Liver (tissue), 9 donors: Measurements from ENCODE around the gene HIPK1. TPM values are rescaled to one million over a fixed set of nuclear protein-coding genes. Genes with fewer than 3 reads are reported as not detected.

Experiments
- DNase-seq: peaks from one replicate; pipeline ENCODE4 v3.0.0-alpha.2; 2017; ENCODE audit warnings: low spot score
- H3K27ac ChIP-seq, 2 donors: one replicate each; pipeline ENCODE4 v1.7.0; 2013; ENCODE audit warnings: inconsistent platforms in 2 of 2, low read length in 2 of 2, control low read depth in 1 of 2, low read depth in 1 of 2, mild to moderate bottlenecking in 1 of 2
- H3K27me3 ChIP-seq, 4 donors: one replicate each; pipeline versions ENCODE4 v1.6.1 to v1.7.0; 2013; ENCODE audit warnings: low read length in 3 of 4, inconsistent platforms in 1 of 4, mild to moderate bottlenecking in 1 of 4, moderate library complexity in 1 of 4; ENCODE audit not compliant: control insufficient read depth in 4 of 4, insufficient read depth in 4 of 4
- H3K36me3 ChIP-seq, 4 donors: one replicate each; pipeline versions ENCODE4 v1.6.1 to v1.7.0; 2013; ENCODE audit warnings: low read length in 3 of 4, mild to moderate bottlenecking in 3 of 4, low read depth in 1 of 4, moderate library complexity in 1 of 4; ENCODE audit not compliant: control insufficient read depth in 4 of 4, insufficient read depth in 3 of 4
- H3K4me1 ChIP-seq, 4 donors: one replicate each; pipeline versions ENCODE4 v1.6.1 to v1.7.0; 2013; ENCODE audit warnings: low read length in 3 of 4, mild to moderate bottlenecking in 3 of 4, moderate library complexity in 1 of 4; ENCODE audit not compliant: control insufficient read depth in 4 of 4, insufficient read depth in 4 of 4
- H3K4me3 ChIP-seq, 3 donors: one replicate each; pipeline versions ENCODE4 v1.6.1 to v1.7.0; 2013; ENCODE audit warnings: low read length in 3 of 3, control low read depth in 1 of 3, low read depth in 1 of 3, mild to moderate bottlenecking in 1 of 3
- H3K9ac ChIP-seq, 2 donors: one replicate each; pipeline ENCODE4 v1.7.0; 2013; ENCODE audit warnings: low read length in 2 of 2, mild to moderate bottlenecking in 2 of 2, moderate library complexity in 2 of 2, control low read depth in 1 of 2, low read depth in 1 of 2
- H3K9me3 ChIP-seq, 4 donors: one replicate each; pipeline versions ENCODE4 v1.6.1 to v1.7.0; 2013; ENCODE audit warnings: low read length in 3 of 4; ENCODE audit not compliant: control insufficient read depth in 4 of 4
- ATF3 ChIP-seq: IDR thresholded peaks from 2 replicates; pipeline ENCODE4 v1.6.1; 2016; ENCODE audit warnings: antibody characterized with exemption
- EGR1 ChIP-seq, 2 donors: IDR thresholded peaks; 2 replicates each; pipeline ENCODE4 v1.6.1; 2016 to 2018; ENCODE audit warnings: antibody characterized with exemption in 2 of 2, low read depth in 2 of 2
- FOXA1 ChIP-seq: IDR thresholded peaks from 2 replicates; pipeline ENCODE4 v1.6.1; 2016; ENCODE audit warnings: antibody characterized with exemption
- GABPA ChIP-seq, 2 donors: IDR thresholded peaks in 1 of 2; conservative IDR thresholded peaks in 1 of 2; 2 replicates each; pipeline ENCODE4 v1.6.1; 2016; ENCODE audit warnings: antibody characterized with exemption in 2 of 2, mild to moderate bottlenecking in 1 of 2, moderate library complexity in 1 of 2
- HNF4A ChIP-seq, 2 donors: conservative IDR thresholded peaks; 2 replicates each; pipeline ENCODE4 v1.6.1; 2016; ENCODE audit warnings: antibody characterized with exemption in 2 of 2, mild to moderate bottlenecking in 2 of 2
- JUND ChIP-seq, 2 donors: IDR thresholded peaks; 2 replicates each; pipeline ENCODE4 v1.6.1; 2016; ENCODE audit warnings: antibody characterized with exemption in 2 of 2
- RAD21 ChIP-seq, 2 donors: IDR thresholded peaks; 2 replicates each; pipeline ENCODE4 v1.6.1; 2016; ENCODE audit warnings: antibody characterized with exemption in 2 of 2, mild to moderate bottlenecking in 2 of 2
- REST ChIP-seq: IDR thresholded peaks from 2 replicates; pipeline ENCODE4 v1.6.1; 2016; ENCODE audit warnings: antibody characterized with exemption, mild to moderate bottlenecking
- RXRA ChIP-seq, 2 donors: IDR thresholded peaks; 2 replicates each; pipeline ENCODE4 v1.6.1; 2017 to 2018; ENCODE audit warnings: antibody characterized with exemption in 2 of 2, mild to moderate bottlenecking in 1 of 2
- SP1 ChIP-seq: IDR thresholded peaks from 2 replicates; pipeline ENCODE4 v1.6.1; 2018; ENCODE audit warnings: antibody characterized with exemption, mild to moderate bottlenecking
- TAF1 ChIP-seq: conservative IDR thresholded peaks from 2 replicates; pipeline ENCODE4 v1.6.1; 2016; ENCODE audit warnings: antibody characterized with exemption, mild to moderate bottlenecking
- YY1 ChIP-seq: IDR thresholded peaks from 2 replicates; pipeline ENCODE4 v1.6.1; 2016; ENCODE audit warnings: antibody characterized with exemption, mild to moderate bottlenecking
- WGBS: extraction: QIAGEN DNeasy Blood & Tissue Kit; methylation state at CpG from one replicate; pipeline ENCODE4 v1.1.7; 2013; 5-methylcytosine and 5-hydroxymethylcytosine counted together
- polyA plus RNA-seq, 2 donors: library from polyadenylated mRNA; stranded (reverse) in 1 of 2; unstranded in 1 of 2; fragments of 200-250 nt in 1 of 2; fragments of >200 nt in 1 of 2; fragmentation: Nextera tagmentation in 1 of 2; extraction: Ambion mirVana in 1 of 2; gene quantifications; one replicate each; pipeline versions ENCODE4 v1.2.1 to v1.2.3, GENCODE V29; 2013 to 2015
- total RNA-seq, 2 donors: library from RNA; depleted of rRNA; stranded (reverse); fragments of >200 nt; gene quantifications; one replicate each; pipeline ENCODE4 v1.2.3, GENCODE V29; 2014
- TF ChIP-seq, protein P1 (sequence below): IDR thresholded peaks from 2 replicates; pipeline ENCODE4 v1.6.1; 2016; ENCODE audit warnings: antibody characterized with exemption
- TF ChIP-seq, protein P2 (sequence below): IDR thresholded peaks from 2 replicates; pipeline ENCODE4 v1.6.1; 2016; ENCODE audit warnings: antibody characterized with exemption
- TF ChIP-seq, protein P3 (sequence below): fragments of 150-350 bp; IDR thresholded peaks from 2 replicates; pipeline ENCODE4 v1.5.1; 2017; ENCODE audit warnings: improper control_type of control experiment, low read depth, low read length; ENCODE audit not compliant: missing input control
- donor health status: healthy.
- donor health status: healthy.
- donor health status: healthy.
- donor health status: healthy.
- donor health status: healthy.

HIPK1 gene
- total and polyA plus RNA-seq, 4 donors: 8.7 to 50.2 (median 15.1) TPM

- no peaks in the 10 kb centered on the region for H3K4me1 ChIP-seq
- H3K9me3 ChIP-seq: no peaks in the 10 kb centered on the region
- WGBS: 97% methylated on average over 5 of the region's 5 CpGs
- H3K27ac ChIP-seq: no peak overlapping the region
- no peak overlapping the region for H3K9ac ChIP-seq
- no peak for DNase-seq
- no peaks in the 10 kb centered on the region for H3K27me3 ChIP-seq
- no peak overlapping the region for H3K4me3 ChIP-seq
- H3K36me3 ChIP-seq: peaks cover 0 to under 1% (median 0%) of the 10 kb centered on the region in 4 donors
- TF ChIP-seq FOXA1: no peak
Observed at GRCh38 chr1:113916974-113917373, 12.2 kb upstream of the HIPK1 start.

DNA sequence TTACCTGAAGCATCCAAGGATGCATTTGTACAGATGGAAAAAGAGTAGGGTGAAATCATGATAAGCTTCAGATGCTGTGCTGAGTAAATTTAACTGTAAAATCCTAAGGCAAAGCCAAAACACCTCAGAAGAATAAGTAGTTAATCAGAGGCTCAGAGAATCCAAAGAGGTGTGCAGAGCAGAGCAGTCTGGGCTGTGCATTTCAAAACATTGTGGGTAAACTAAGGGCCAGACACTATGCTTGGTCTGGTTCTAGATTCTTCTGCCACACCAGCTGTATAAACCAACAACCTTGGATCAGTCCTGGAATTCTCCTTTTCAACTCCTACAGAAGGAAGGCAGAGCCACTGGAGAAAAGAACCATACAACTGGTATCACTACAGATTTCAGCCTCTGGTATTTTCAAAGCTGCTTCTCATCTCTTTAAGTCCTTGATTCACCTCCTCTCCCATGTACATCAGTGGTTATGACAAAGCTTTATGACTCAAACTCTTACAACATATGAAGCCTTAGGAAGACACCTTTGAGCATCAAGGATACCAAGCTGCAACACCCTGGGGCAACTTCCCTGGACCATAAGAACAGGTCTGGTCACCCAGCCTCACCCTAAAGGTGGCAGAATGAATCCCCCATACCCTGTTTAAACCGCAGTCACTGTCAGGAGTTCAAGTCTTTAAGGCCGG is 11.6 kb upstream of the HIPK1 start:
- 93% methylated on average over 2 of the region's 2 CpGs for WGBS
- no peaks in the 10 kb centered on the region for H3K27me3 ChIP-seq
- no peak for DNase-seq
- no peak overlapping the region for H3K9ac ChIP-seq
- H3K4me3 ChIP-seq: no peak overlapping the region
- H3K4me1 ChIP-seq: no peaks in the 10 kb centered on the region
- no peak overlapping the region for H3K27ac ChIP-seq
- TF ChIP-seq SP1 (no peak), ATF3 (no peak), FOXA1 (no peak), HNF4A (conservative IDR thresholded peaks at IDR 0.05) (no peak), REST (no peak), YY1 (no peak), RAD21 (IDR thresholded peaks at IDR 0.05) (no peak), GABPA (IDR thresholded peaks at IDR 0.05 in 1 of 2, conservative IDR thresholded peaks at IDR 0.05 in 1 of 2) (no peak)
- TF ChIP-seq, protein P1, sequence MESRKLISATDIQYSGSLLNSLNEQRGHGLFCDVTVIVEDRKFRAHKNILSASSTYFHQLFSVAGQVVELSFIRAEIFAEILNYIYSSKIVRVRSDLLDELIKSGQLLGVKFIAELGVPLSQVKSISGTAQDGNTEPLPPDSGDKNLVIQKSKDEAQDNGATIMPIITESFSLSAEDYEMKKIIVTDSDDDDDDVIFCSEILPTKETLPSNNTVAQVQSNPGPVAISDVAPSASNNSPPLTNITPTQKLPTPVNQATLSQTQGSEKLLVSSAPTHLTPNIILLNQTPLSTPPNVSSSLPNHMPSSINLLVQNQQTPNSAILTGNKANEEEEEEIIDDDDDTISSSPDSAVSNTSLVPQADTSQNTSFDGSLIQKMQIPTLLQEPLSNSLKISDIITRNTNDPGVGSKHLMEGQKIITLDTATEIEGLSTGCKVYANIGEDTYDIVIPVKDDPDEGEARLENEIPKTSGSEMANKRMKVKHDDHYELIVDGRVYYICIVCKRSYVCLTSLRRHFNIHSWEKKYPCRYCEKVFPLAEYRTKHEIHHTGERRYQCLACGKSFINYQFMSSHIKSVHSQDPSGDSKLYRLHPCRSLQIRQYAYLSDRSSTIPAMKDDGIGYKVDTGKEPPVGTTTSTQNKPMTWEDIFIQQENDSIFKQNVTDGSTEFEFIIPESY: no peak
- H3K36me3 ChIP-seq: no peaks in the 10 kb centered on the region
- H3K9me3 ChIP-seq: no peaks in the 10 kb centered on the region

GRCh38 chr1:113918243-113918642 is 10.9 kb upstream of the HIPK1 start:
- DNase-seq: no peak
- Histone ChIP-seq H3K27ac (no peak overlapping the region), H3K27me3 (no peaks in the 10 kb centered on the region), H3K4me1 (no peaks in the 10 kb centered on the region), H3K36me3 (no peaks in the 10 kb centered on the region), H3K9me3 (no peaks in the 10 kb centered on the region), H3K4me3 (no peak overlapping the region), H3K9ac (no peak overlapping the region)
- TF ChIP-seq TAF1: no peak
- TF ChIP-seq, protein P1: no peak
- TF ChIP-seq, protein P2, sequence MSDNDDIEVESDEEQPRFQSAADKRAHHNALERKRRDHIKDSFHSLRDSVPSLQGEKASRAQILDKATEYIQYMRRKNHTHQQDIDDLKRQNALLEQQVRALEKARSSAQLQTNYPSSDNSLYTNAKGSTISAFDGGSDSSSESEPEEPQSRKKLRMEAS: no peak
- no peak for TF ChIP-seq EGR1 (IDR thresholded peaks at IDR 0.05; ENCODE audit: low read depth in 2 of 2)
- TF ChIP-seq, protein P3, sequence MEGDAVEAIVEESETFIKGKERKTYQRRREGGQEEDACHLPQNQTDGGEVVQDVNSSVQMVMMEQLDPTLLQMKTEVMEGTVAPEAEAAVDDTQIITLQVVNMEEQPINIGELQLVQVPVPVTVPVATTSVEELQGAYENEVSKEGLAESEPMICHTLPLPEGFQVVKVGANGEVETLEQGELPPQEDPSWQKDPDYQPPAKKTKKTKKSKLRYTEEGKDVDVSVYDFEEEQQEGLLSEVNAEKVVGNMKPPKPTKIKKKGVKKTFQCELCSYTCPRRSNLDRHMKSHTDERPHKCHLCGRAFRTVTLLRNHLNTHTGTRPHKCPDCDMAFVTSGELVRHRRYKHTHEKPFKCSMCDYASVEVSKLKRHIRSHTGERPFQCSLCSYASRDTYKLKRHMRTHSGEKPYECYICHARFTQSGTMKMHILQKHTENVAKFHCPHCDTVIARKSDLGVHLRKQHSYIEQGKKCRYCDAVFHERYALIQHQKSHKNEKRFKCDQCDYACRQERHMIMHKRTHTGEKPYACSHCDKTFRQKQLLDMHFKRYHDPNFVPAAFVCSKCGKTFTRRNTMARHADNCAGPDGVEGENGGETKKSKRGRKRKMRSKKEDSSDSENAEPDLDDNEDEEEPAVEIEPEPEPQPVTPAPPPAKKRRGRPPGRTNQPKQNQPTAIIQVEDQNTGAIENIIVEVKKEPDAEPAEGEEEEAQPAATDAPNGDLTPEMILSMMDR: no peak
- no peak for TF ChIP-seq GABPA (IDR thresholded peaks at IDR 0.05 in 1 of 2, conservative IDR thresholded peaks at IDR 0.05 in 1 of 2)
- no peak for TF ChIP-seq RXRA (IDR thresholded peaks at IDR 0.05)
- TF ChIP-seq FOXA1: no peak
- TF ChIP-seq RAD21 (IDR thresholded peaks at IDR 0.05): no peak
- TF ChIP-seq HNF4A (conservative IDR thresholded peaks at IDR 0.05): no peak
- TF ChIP-seq JUND (IDR thresholded peaks at IDR 0.05): no peak
